Measurements from ENCODE around the gene BABAM2. TPM values are rescaled to one million over a fixed set of nuclear protein-coding genes. Genes with fewer than 3 reads are reported as not detected.

The BABAM2 gene
- total and polyA plus RNA-seq, 2 experiments from 2014 or later: 17.8 to 21.5 TPM

- Mint-ChIP-seq H3K4me3 (no peak overlapping the region), H3K9me3 (no peaks in the 10 kb centered on the region), H3K36me3 (ENCODE audit: low read depth) (no peaks in the 10 kb centered on the region), H3K4me1 (peaks cover 12% of the 10 kb centered on the region; the same call in 2 of the 3 replicates), H3K27ac (no peak overlapping the region), H3K27me3 (ENCODE audit: insufficient read depth, low read depth, poor library complexity) (peaks cover 1% of the 10 kb centered on the region)
- Histone ChIP-seq H3K27ac (ENCODE audit: low read depth) (no peak overlapping the region), H4K20me1 (replicated peaks; ENCODE audit: insufficient read depth) (no peaks in the 10 kb centered on the region), H3K36me3 (ENCODE audit: insufficient read depth) (no peaks in the 10 kb centered on the region), H3K4me3 (no peak overlapping the region), H3K27me3 (ENCODE audit: insufficient read depth) (no peaks in the 10 kb centered on the region), H3F3A (replicated peaks; ENCODE audit: low read depth) (no peaks in the 10 kb centered on the region), H3K4me1 (ENCODE audit: insufficient read depth) (peaks cover 7% of the 10 kb centered on the region; the same call in 1 of the 2 replicates), H3K4me2 (no peak overlapping the region), H2AFZ (no peak overlapping the region), H3K79me2 (replicated peaks; ENCODE audit: insufficient read depth) (no peaks in the 10 kb centered on the region), H3K9me2 (ENCODE audit: insufficient read depth) (no peaks in the 10 kb centered on the region)
- no peak for ATAC-seq
- TF ChIP-seq REST (IDR thresholded peaks at IDR 0.05; ENCODE audit: unreplicated experiment): no peak
- no peak for TF ChIP-seq ETS1 (IDR thresholded peaks at IDR 0.05)
- no peak for TF ChIP-seq EZH2phosphoT487 (IDR thresholded peaks at IDR 0.05; ENCODE audit: unreplicated experiment)
- no peak for TF ChIP-seq NANOG (IDR thresholded peaks at IDR 0.05; ENCODE audit: borderline replicate concordance)
- TF ChIP-seq ZNF462 (CRISPR knock-in tag; IDR thresholded peaks at IDR 0.05): no peak
- no peak for TF ChIP-seq EZH2 (IDR thresholded peaks at IDR 0.05; ENCODE audit: low read depth, unreplicated experiment)
- TF ChIP-seq POLR2AphosphoS5 (IDR thresholded peaks at IDR 0.05; ENCODE audit: low read depth): no peak
- TF ChIP-seq JUNB (IDR thresholded peaks at IDR 0.05; ENCODE audit: unreplicated experiment): no peak
- no peak for TF ChIP-seq CREB1 (CRISPR knock-in tag; IDR thresholded peaks at IDR 0.05; ENCODE audit: low read depth)
- TF ChIP-seq ZNF331 (CRISPR knock-in tag; IDR thresholded peaks at IDR 0.05; ENCODE audit: low read depth): no peak
- no peak for DNase-seq (ENCODE audit: low spot score)
Measured at GRCh38 chr2:27907547-27907946, 17.0 kb downstream of the BABAM2 start.
